H9 (cell line): ENCODE measurements around the gene NFYC. TPM values are rescaled to one million over a fixed set of nuclear protein-coding genes. Genes with fewer than 3 reads are reported as not detected.

Source experiments
- DNase-seq: peaks from one replicate; pipeline ENCODE4 v3.0.0-alpha.2; 2017
- H2AFZ ChIP-seq: one replicate; pipeline ENCODE4 v1.6.1; 2013; ENCODE audit warnings: mild to moderate bottlenecking, low read length, control low read depth, moderate library complexity
- H2AK5ac ChIP-seq: 2 replicates; pipeline ENCODE4 v1.6.1; 2013; ENCODE audit warnings: low read length, control low read depth, mixed read lengths; ENCODE audit not compliant: insufficient read length
- H2BK120ac ChIP-seq: one replicate; pipeline ENCODE4 v1.6.1; 2013; ENCODE audit warnings: low read depth, mild to moderate bottlenecking, low read length, control low read depth, inconsistent platforms; ENCODE audit not compliant: poor library complexity, severe bottlenecking
- H2BK12ac ChIP-seq: 2 replicates; pipeline ENCODE4 v1.6.1; 2013; ENCODE audit warnings: low read length, control low read depth, mixed read lengths, low read depth; ENCODE audit not compliant: insufficient read length
- H2BK15ac ChIP-seq: 2 replicates; pipeline ENCODE4 v1.6.1; 2013; ENCODE audit warnings: low read depth, low read length, control low read depth
- H2BK20ac ChIP-seq: one replicate; pipeline ENCODE4 v1.6.1; 2013; ENCODE audit warnings: low read depth, mild to moderate bottlenecking, low read length, control low read depth, inconsistent platforms; ENCODE audit not compliant: poor library complexity, severe bottlenecking
- H2BK5ac ChIP-seq: 2 replicates; pipeline ENCODE4 v1.6.1; 2013; ENCODE audit warnings: low read length, control low read depth, mixed read lengths; ENCODE audit not compliant: insufficient read length
- H3K14ac ChIP-seq: 2 replicates; pipeline ENCODE4 v1.6.1; 2013; ENCODE audit warnings: low read length, control low read depth; ENCODE audit not compliant: insufficient read depth
- H3K18ac ChIP-seq: 2 replicates; pipeline ENCODE4 v1.6.1; 2013; ENCODE audit warnings: low read depth, mild to moderate bottlenecking, mixed read lengths, low read length, control low read depth; ENCODE audit not compliant: insufficient read length
- H3K23ac ChIP-seq: 2 replicates; pipeline ENCODE4 v1.6.1; 2013; ENCODE audit warnings: low read length, control low read depth, mixed read lengths, low read depth; ENCODE audit not compliant: insufficient read length
- H3K23me2 ChIP-seq: 2 replicates; pipeline ENCODE4 v1.6.1; 2013; ENCODE audit warnings: low read depth, mild to moderate bottlenecking, mixed read lengths, low read length, control low read depth; ENCODE audit not compliant: insufficient read length, poor library complexity, severe bottlenecking
- H3K27ac ChIP-seq: 2 replicates; pipeline ENCODE4 v1.5.1; 2013; ENCODE audit warnings: low read length, control low read depth, mixed read lengths, low read depth; ENCODE audit not compliant: insufficient read length
- H3K27me3 ChIP-seq: 2 replicates; pipeline ENCODE4 v1.6.1; 2013; ENCODE audit warnings: low read length, control low read depth, inconsistent platforms; ENCODE audit not compliant: insufficient read depth
- H3K4ac ChIP-seq: 2 replicates; pipeline ENCODE4 v1.6.1; 2013; ENCODE audit warnings: low read depth, mild to moderate bottlenecking, control low read depth, inconsistent platforms, low read length, moderate library complexity
- H3K4me1 ChIP-seq: 2 replicates; pipeline ENCODE4 v1.6.1; 2013; ENCODE audit warnings: low read length, control low read depth, inconsistent platforms; ENCODE audit not compliant: insufficient read depth
- H3K4me2 ChIP-seq: 2 replicates; pipeline ENCODE4 v1.6.1; 2013; ENCODE audit warnings: low read length, control low read depth, mixed read lengths; ENCODE audit not compliant: insufficient read length, insufficient read depth
- H3K56ac ChIP-seq: 2 replicates; pipeline ENCODE4 v1.6.1; 2013; ENCODE audit warnings: low read depth, mild to moderate bottlenecking, mixed read lengths, low read length, control low read depth; ENCODE audit not compliant: insufficient read length
- H3K79me1 ChIP-seq: 2 replicates; pipeline ENCODE4 v1.6.1; 2013; ENCODE audit warnings: low read depth, mild to moderate bottlenecking, moderate library complexity, low read length, control low read depth, inconsistent platforms; ENCODE audit not compliant: insufficient read depth, poor library complexity, severe bottlenecking
- H3K79me2 ChIP-seq: 2 replicates; pipeline ENCODE4 v1.6.1; 2013; ENCODE audit warnings: low read length, control low read depth, inconsistent platforms; ENCODE audit not compliant: insufficient read depth
- H3K9ac ChIP-seq: 2 replicates; pipeline ENCODE4 v1.6.1; 2013; ENCODE audit warnings: low read length, control low read depth, mixed read lengths; ENCODE audit not compliant: insufficient read length; ENCODE audit errors: extremely low read depth
- H3K9me3 ChIP-seq: one replicate; pipeline ENCODE4 v1.6.1; 2013; ENCODE audit warnings: low read depth, low read length, inconsistent platforms; ENCODE audit not compliant: control insufficient read depth
- H3T11ph ChIP-seq: one replicate; pipeline ENCODE4 v1.6.1; 2013; ENCODE audit warnings: mild to moderate bottlenecking, low read length, control low read depth, inconsistent platforms
- H4K20me1 ChIP-seq: one replicate; pipeline ENCODE4 v1.6.1; 2013; ENCODE audit not compliant: control insufficient read depth, insufficient read length, insufficient read depth
- H4K5ac ChIP-seq: 2 replicates; pipeline ENCODE4 v1.6.1; 2013; ENCODE audit warnings: low read depth, mild to moderate bottlenecking, mixed read lengths, low read length, control low read depth; ENCODE audit not compliant: insufficient read length
- H4K8ac ChIP-seq: replicated peaks from 2 replicates; pipeline ENCODE4 v1.6.1; 2013; ENCODE audit warnings: low read length, control low read depth, mixed read lengths, low read depth; ENCODE audit not compliant: insufficient read length
- H4K91ac ChIP-seq: 2 replicates; pipeline ENCODE4 v1.6.1; 2013; ENCODE audit warnings: low read depth, mild to moderate bottlenecking, moderate library complexity, mixed read lengths, low read length, control low read depth; ENCODE audit not compliant: insufficient read length
- H3K27ac Mint-ChIP-seq, 3 experiments: 2 replicates in 2 of 3; 3 replicates in 1 of 3; pipeline ENCODE4 v1.8.0; 2020 to 2021; ENCODE audit warnings: mixed read lengths in 3 of 3, mild to moderate bottlenecking in 1 of 3, moderate library complexity in 1 of 3
- H3K27me3 Mint-ChIP-seq: 2 replicates; pipeline ENCODE4 v1.8.0; 2021; ENCODE audit warnings: low read depth, mild to moderate bottlenecking, moderate library complexity, mixed read lengths
- H3K36me3 Mint-ChIP-seq, 3 experiments: 2 replicates in 2 of 3; 3 replicates in 1 of 3; pipeline ENCODE4 v1.8.0; 2020 to 2021; ENCODE audit warnings: low read depth in 3 of 3, mixed read lengths in 3 of 3; ENCODE audit not compliant: insufficient read depth in 1 of 3
- H3K4me1 Mint-ChIP-seq, 2 experiments: 2 replicates each; pipeline ENCODE4 v1.8.0; 2020; ENCODE audit warnings: mixed read lengths in 2 of 2
- H3K4me3 Mint-ChIP-seq, 2 experiments: 2 replicates in 1 of 2; 3 replicates in 1 of 2; pipeline ENCODE4 v1.8.0; 2020 to 2021; ENCODE audit warnings: mild to moderate bottlenecking in 2 of 2, mixed read lengths in 2 of 2, moderate library complexity in 1 of 2
- H3K9me3 Mint-ChIP-seq, 2 experiments: 2 replicates in 1 of 2; 3 replicates in 1 of 2; pipeline ENCODE4 v1.8.0; 2020; ENCODE audit warnings: mild to moderate bottlenecking in 2 of 2, mixed read lengths in 2 of 2, moderate library complexity in 1 of 2
- CTCF ChIP-seq: fragments of 200-600 bp; sonication (generic); conservative IDR thresholded peaks from 3 replicates; pipeline ENCODE4 v1.8.0; 2021; ENCODE audit warnings: antibody characterized with exemption, mild to moderate bottlenecking
- WGBS: extraction: QIAGEN DNeasy Blood & Tissue Kit; methylation state at CpG from one replicate; pipeline ENCODE4 v1.1.7; 2013; ENCODE audit warnings: missing lambda C conversion rate, low lambda C conversion rate, mixed read lengths; ENCODE audit not compliant: insufficient read length; ENCODE audit errors: extremely low coverage; 5-methylcytosine and 5-hydroxymethylcytosine counted together
- total RNA-seq: library from RNA; stranded (reverse); gene quantifications from 2 replicates; pipeline ENCODE4 v1.2.1, GENCODE V29; 2021

The NFYC gene
- total RNA-seq, 1 experiment from 2014 or later: 54.7 TPM

GRCh38 chr1:40781608-40781971 lies 90.1 kb downstream of the NFYC start:
- no peak overlapping the region for H2BK20ac ChIP-seq

More at GRCh38 chr1:40781608-40781971, 90.1 kb downstream of the NFYC start:
- Histone ChIP-seq H3K9me3 (no peaks in the 10 kb centered on the region), H3K79me1 (no peaks in the 10 kb centered on the region), H3K27me3 (peaks cover 9% of the 10 kb centered on the region; the same call in 1 of the 2 replicates), H4K8ac (no peak overlapping the region), H3K18ac (no peak overlapping the region), H3K9ac (no peak overlapping the region), H3K23me2 (peaks cover 17% of the 10 kb centered on the region), H3K4me2 (no peak overlapping the region), H4K20me1 (no peaks in the 10 kb centered on the region), H2BK15ac (no peak overlapping the region), H2BK12ac (no peak overlapping the region), H2BK5ac (no peak overlapping the region), H2BK120ac (no peak overlapping the region), H3K4ac (no peak overlapping the region), H2AFZ (no peak overlapping the region), H2AK5ac (no peak overlapping the region), H3T11ph (no peak overlapping the region), H4K91ac (no peak overlapping the region), H3K4me1 (no peaks in the 10 kb centered on the region; the same call in 1 of the 2 replicates), H3K56ac (no peak overlapping the region), H3K23ac (no peak overlapping the region), H3K79me2 (no peaks in the 10 kb centered on the region), H3K27ac (no peak overlapping the region), H4K5ac (no peak overlapping the region), H3K14ac (no peak overlapping the region)
- H3K27ac Mint-ChIP-seq: no peak overlapping the region
- no peak for TF ChIP-seq CTCF
- H3K4me3 Mint-ChIP-seq: peak overlapping the region in 1 of 2 experiments; percentile 89; a peak in 1 of 5 replicates
- peaks cover 56% of the 10 kb centered on the region for H3K27me3 Mint-ChIP-seq
- no CpG with 5 or more reads among the region's 2 CpGs for whole genome bisulfite sequencing
- H3K36me3 Mint-ChIP-seq: peaks cover 7 to 15% (median 15%) of the 10 kb centered on the region in 3 experiments
- no peak for DNase-seq
- H3K9me3 Mint-ChIP-seq: peaks cover 14 to 15% of the 10 kb centered on the region in 2 experiments
- H3K4me1 Mint-ChIP-seq: peaks cover 15 to 28% of the 10 kb centered on the region in 2 experiments
